HepG2 (cell line): ENCODE results near the gene POLR1H. TPM values are rescaled to one million over a fixed set of nuclear protein-coding genes. Genes with fewer than 3 reads are reported as not detected.

ENCODE experiments used
- ADNP ChIP-seq: sonication (generic); formaldehyde crosslinking; IDR thresholded peaks from 2 replicates; pipeline ENCODE4 v1.4.0; 2020; ENCODE audit warnings: missing genetic modification reagents
- AHDC1 ChIP-seq: sonication (generic); formaldehyde crosslinking; IDR thresholded peaks from 2 replicates; pipeline ENCODE4 v1.5.1; 2020; ENCODE audit warnings: mild to moderate bottlenecking, missing genetic modification reagents, borderline replicate concordance
- FLYWCH1 ChIP-seq: sonication (generic); formaldehyde crosslinking; IDR thresholded peaks from 2 replicates; pipeline ENCODE4 v1.8.1; 2023; ENCODE audit warnings: mild to moderate bottlenecking, missing genetic modification reagents
- FOXO1 ChIP-seq: sonication (generic); formaldehyde crosslinking; IDR thresholded peaks from 2 replicates; pipeline ENCODE4 v1.4.0; 2020; ENCODE audit warnings: missing genetic modification reagents
- MBNL3 ChIP-seq: fragments of 250-450 bp; sonication (Bioruptor Pico); conservative IDR thresholded peaks from 2 replicates; pipeline ENCODE4 v1.8.0; 2022; ENCODE audit warnings: mild to moderate bottlenecking, inconsistent platforms
- RARA ChIP-seq: IDR thresholded peaks from 2 replicates; pipeline ENCODE4 v1.6.1; 2016; ENCODE audit warnings: missing genetic modification reagents, missing compliant biosample characterization
- RXRB ChIP-seq: IDR thresholded peaks from 2 replicates; pipeline ENCODE4 v1.6.1; 2016; ENCODE audit warnings: borderline replicate concordance, missing genetic modification reagents, missing compliant biosample characterization
- SMAD9 ChIP-seq: sonication (generic); formaldehyde crosslinking; IDR thresholded peaks from 2 replicates; pipeline ENCODE4 v1.5.1; 2020; ENCODE audit warnings: mild to moderate bottlenecking, missing genetic modification reagents
- STAT5B ChIP-seq: sonication (generic); formaldehyde crosslinking; IDR thresholded peaks from 2 replicates; pipeline ENCODE4 v1.4.0; 2020; ENCODE audit warnings: missing genetic modification reagents
- TFDP2 ChIP-seq: sonication (generic); formaldehyde crosslinking; IDR thresholded peaks from 2 replicates; pipeline ENCODE4 v1.4.0; 2020; ENCODE audit warnings: missing genetic modification reagents
- YEATS4 ChIP-seq: sonication (generic); formaldehyde crosslinking; IDR thresholded peaks from 2 replicates; pipeline ENCODE4 v1.4.0; 2020; ENCODE audit warnings: missing genetic modification reagents, borderline replicate concordance
- ZNF276 ChIP-seq: sonication (generic); formaldehyde crosslinking; IDR thresholded peaks from 2 replicates; pipeline ENCODE4 v1.4.0; 2020; ENCODE audit warnings: mild to moderate bottlenecking, low read depth, missing genetic modification reagents
- ZNF44 ChIP-seq: sonication (generic); formaldehyde crosslinking; IDR thresholded peaks from 2 replicates; pipeline ENCODE4 v1.5.1; 2020; ENCODE audit warnings: mild to moderate bottlenecking, missing genetic modification reagents
- ZNF577 ChIP-seq: sonication (generic); formaldehyde crosslinking; IDR thresholded peaks from 2 replicates; pipeline ENCODE4 v1.4.0; 2020; ENCODE audit warnings: mild to moderate bottlenecking, low read depth, missing genetic modification reagents, borderline replicate concordance
- ZNF891 ChIP-seq: sonication (generic); formaldehyde crosslinking; IDR thresholded peaks from 2 replicates; pipeline ENCODE4 v1.5.0; 2020; ENCODE audit warnings: mild to moderate bottlenecking, missing genetic modification reagents
- polyA plus RNA-seq, 8 experiments: library from polyadenylated mRNA; depleted of rRNA in 3 of 8; stranded (reverse) in 7 of 8; unstranded in 1 of 8; fragments of >200 nt; fragmentation: Illumina TruSeq in 4 of 8; extraction: Trizol in 4 of 8; gene quantifications; 2 replicates each; pipeline versions ENCODE4 v1.2.1 to v1.2.3, GENCODE V29; 2011 to 2016; ENCODE audit warnings: low read depth in 4 of 8, missing spikeins in 1 of 8, mixed read lengths in 1 of 8; ENCODE audit not compliant: insufficient read depth in 1 of 8
- total RNA-seq, 5 experiments: library from RNA; depleted of rRNA; stranded (reverse); fragments of >200 nt; fragmentation: Illumina TruSeq; extraction: Trizol; gene quantifications; 2 replicates each; pipeline ENCODE4 v1.2.3, GENCODE V29; 2016; ENCODE audit warnings: low read depth in 1 of 5

POLR1H gene
- total and polyA plus RNA-seq, 2 of the 13 experiments (the other 11 are each of a cell fraction or from before 2014, with no cell fraction given) = 61.4 to 79.8 TPM

- peak; percentile 81 for TF ChIP-seq TFDP2 (CRISPR knock-in tag)
- no peak; the same call in 1 of the 2 replicates for TF ChIP-seq ZNF276 (CRISPR knock-in tag)
- TF ChIP-seq RXRB = peak; percentile 92
- no peak for TF ChIP-seq ZNF577 (CRISPR knock-in tag)
- no peak for TF ChIP-seq ADNP
- no peak for TF ChIP-seq MBNL3 (CRISPR knock-in tag)
- peak; percentile 81 for TF ChIP-seq FOXO1 (CRISPR knock-in tag)
- TF ChIP-seq RARA (CRISPR knock-in tag) = peak; percentile 93
- TF ChIP-seq YEATS4 (CRISPR knock-in tag) = peak; percentile 62
- no peak for TF ChIP-seq STAT5B (CRISPR knock-in tag)
- no peak; the same call in 1 of the 2 replicates for TF ChIP-seq SMAD9 (CRISPR knock-in tag)
- TF ChIP-seq ZNF891 (CRISPR knock-in tag) = peak; percentile 65; the same call in 1 of the 2 replicates
- no peak for TF ChIP-seq ZNF44 (CRISPR knock-in tag)
- TF ChIP-seq FLYWCH1 (CRISPR knock-in tag) = 0 out of 2 replicates have a peak, but pooled peaks have one; percentile 79
- TF ChIP-seq AHDC1 (CRISPR knock-in tag) = no peak
Measured at GRCh38 chr6:30100585-30101443, 39.7 kb downstream of the POLR1H start (continued).
